HG03342 (cell line): ENCODE data around the gene ICAM5.

Experiments used
- ATAC-seq: cut with Tn5 transposase; IDR thresholded peaks from one replicate; pipeline ENCODE4 v1.9.1; 2021; ENCODE audit warnings: mild to moderate bottlenecking, moderate library complexity; ENCODE audit not compliant: unreplicated experiment

Gene ICAM5

GRCh38 chr19:10339977-10340376 is 50.2 kb downstream of the ICAM5 start:
- no peak for ATAC-seq

GRCh38 chr19:10343495-10343894 is 53.7 kb downstream of the ICAM5 start:
- ATAC-seq, result no peak

- ATAC-seq, result no peak
Measured at GRCh38 chr19:10344780-10345179, 55.0 kb downstream of the ICAM5 start.
